Liver (tissue), 3 donors: ENCODE data around the gene KRT81.

Experiments used
- GABPA ChIP-seq, 2 donors: IDR thresholded peaks in 1 of 2; conservative IDR thresholded peaks in 1 of 2; 2 replicates each; pipeline ENCODE4 v1.6.1; 2016; ENCODE audit warnings: antibody characterized with exemption in 2 of 2, mild to moderate bottlenecking in 1 of 2, moderate library complexity in 1 of 2
- NR2F2 ChIP-seq: IDR thresholded peaks from 2 replicates; pipeline ENCODE4 v1.6.1; 2016; ENCODE audit warnings: antibody characterized with exemption
- SP1 ChIP-seq: IDR thresholded peaks from 2 replicates; pipeline ENCODE4 v1.6.1; 2018; ENCODE audit warnings: antibody characterized with exemption, mild to moderate bottlenecking
- TAF1 ChIP-seq: conservative IDR thresholded peaks from 2 replicates; pipeline ENCODE4 v1.6.1; 2016; ENCODE audit warnings: antibody characterized with exemption, mild to moderate bottlenecking
- TF ChIP-seq, protein P1 (sequence below): fragments of 150-350 bp; IDR thresholded peaks from 2 replicates; pipeline ENCODE4 v1.5.1; 2017; ENCODE audit warnings: improper control_type of control experiment, low read depth, low read length; ENCODE audit not compliant: missing input control
- donor health status: healthy.
- donor health status: healthy.

DNA sequence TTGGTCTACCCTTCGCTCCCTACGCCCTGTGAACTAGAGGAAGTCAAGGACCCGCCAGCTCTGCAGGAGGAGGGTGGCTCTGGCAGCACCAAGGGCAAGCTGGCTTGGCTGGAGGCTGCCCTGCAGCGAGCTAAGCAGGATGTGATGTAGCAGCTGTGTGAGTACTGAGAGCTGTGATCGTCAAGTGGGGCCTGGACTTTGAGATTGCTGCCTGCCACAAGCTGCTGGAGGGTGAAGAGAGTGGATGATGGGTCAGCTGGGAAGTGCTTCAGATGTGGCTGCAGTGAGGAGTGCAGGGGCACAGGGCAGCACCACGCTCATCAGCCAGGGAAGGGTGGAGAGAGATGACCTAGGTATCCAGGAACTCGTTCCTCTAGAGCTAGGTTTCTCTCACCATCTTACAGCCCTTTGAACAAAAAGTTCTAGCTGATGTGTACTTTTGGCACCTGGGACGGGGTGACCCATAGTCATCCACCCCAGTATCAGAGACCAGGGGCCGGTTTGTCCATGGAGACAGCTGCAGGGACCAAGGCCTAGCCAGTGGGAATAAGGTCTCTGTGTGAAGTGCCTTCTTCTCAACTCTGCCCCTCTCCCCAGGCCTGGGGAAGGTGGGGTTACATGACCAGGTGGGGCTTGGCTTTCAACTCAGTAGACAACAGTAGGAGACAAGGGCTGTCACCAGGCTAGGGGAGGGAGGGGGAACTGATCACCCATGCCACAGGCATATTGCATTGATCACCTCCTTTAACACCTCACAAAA lies 13.7 kb downstream of the KRT81 start:
- TF ChIP-seq, protein P1, sequence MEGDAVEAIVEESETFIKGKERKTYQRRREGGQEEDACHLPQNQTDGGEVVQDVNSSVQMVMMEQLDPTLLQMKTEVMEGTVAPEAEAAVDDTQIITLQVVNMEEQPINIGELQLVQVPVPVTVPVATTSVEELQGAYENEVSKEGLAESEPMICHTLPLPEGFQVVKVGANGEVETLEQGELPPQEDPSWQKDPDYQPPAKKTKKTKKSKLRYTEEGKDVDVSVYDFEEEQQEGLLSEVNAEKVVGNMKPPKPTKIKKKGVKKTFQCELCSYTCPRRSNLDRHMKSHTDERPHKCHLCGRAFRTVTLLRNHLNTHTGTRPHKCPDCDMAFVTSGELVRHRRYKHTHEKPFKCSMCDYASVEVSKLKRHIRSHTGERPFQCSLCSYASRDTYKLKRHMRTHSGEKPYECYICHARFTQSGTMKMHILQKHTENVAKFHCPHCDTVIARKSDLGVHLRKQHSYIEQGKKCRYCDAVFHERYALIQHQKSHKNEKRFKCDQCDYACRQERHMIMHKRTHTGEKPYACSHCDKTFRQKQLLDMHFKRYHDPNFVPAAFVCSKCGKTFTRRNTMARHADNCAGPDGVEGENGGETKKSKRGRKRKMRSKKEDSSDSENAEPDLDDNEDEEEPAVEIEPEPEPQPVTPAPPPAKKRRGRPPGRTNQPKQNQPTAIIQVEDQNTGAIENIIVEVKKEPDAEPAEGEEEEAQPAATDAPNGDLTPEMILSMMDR, result no peak
- TF ChIP-seq TAF1, result no peak
- TF ChIP-seq SP1, result no peak
- TF ChIP-seq NR2F2, result no peak
- TF ChIP-seq GABPA (IDR thresholded peaks at IDR 0.05 in 1 of 2, conservative IDR thresholded peaks at IDR 0.05 in 1 of 2), result no peak
